ENCODE results near the gene HSPB7. TPM values are rescaled to one million over a fixed set of nuclear protein-coding genes. Genes with fewer than 3 reads are reported as not detected.

The HSPB7 gene
- total RNA-seq, 1 experiment from 2014 or later, result not detected

DNA sequence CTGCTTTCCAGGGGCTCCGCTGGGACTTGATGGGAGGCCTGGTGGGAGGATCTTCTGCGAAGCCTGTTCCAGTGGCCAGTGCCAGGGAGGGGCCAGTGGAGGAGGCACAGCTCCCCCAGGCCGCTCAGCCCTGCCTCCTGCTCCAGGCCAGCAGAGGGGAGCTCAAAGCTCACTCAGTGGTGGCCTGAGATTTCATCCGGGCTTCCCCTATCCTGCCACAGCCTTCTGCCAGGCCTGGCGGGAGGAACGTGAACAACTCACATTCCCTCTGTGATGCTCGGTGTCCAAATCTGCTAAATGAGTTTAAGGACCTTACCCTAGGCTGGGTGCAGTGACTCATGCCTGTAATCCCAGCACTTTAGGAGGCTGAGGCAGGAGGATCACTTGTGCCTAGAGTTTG is 29.0 kb upstream of the HSPB7 start:
- Histone ChIP-seq H3T11ph (ENCODE audit: low read length) (no peak overlapping the region), H3K4me2 (ENCODE audit: insufficient read depth, insufficient read length, low read length) (no peak overlapping the region), H4K91ac (ENCODE audit: insufficient read length, low read depth, low read length) (no peak overlapping the region), H2BK20ac (ENCODE audit: low read depth, low read length, poor library complexity, severe bottlenecking) (no peak overlapping the region), H2BK5ac (ENCODE audit: insufficient read length, low read length) (no peak overlapping the region), H2BK12ac (ENCODE audit: insufficient read length, low read depth, low read length) (no peak overlapping the region), H4K5ac (ENCODE audit: insufficient read length, low read depth, low read length) (no peak overlapping the region), H3K79me1 (ENCODE audit: insufficient read depth, low read depth, low read length, poor library complexity, severe bottlenecking) (no peaks in the 10 kb centered on the region), H4K8ac (replicated peaks; ENCODE audit: insufficient read length, low read depth, low read length) (no peak overlapping the region), H3K79me2 (ENCODE audit: insufficient read depth, low read length) (no peaks in the 10 kb centered on the region), H2AK5ac (ENCODE audit: insufficient read length, low read length) (no peak overlapping the region), H3K18ac (ENCODE audit: insufficient read length, low read depth, low read length) (no peak overlapping the region), H3K9me3 (ENCODE audit: control insufficient read depth, low read depth, low read length) (no peaks in the 10 kb centered on the region), H3K23me2 (ENCODE audit: insufficient read length, low read depth, low read length, poor library complexity, severe bottlenecking) (no peaks in the 10 kb centered on the region), H3K14ac (ENCODE audit: insufficient read depth, low read length) (no peak overlapping the region), H2AFZ (ENCODE audit: low read length) (no peak overlapping the region), H3K9ac (ENCODE audit: extremely low read depth, insufficient read length, low read length) (no peak overlapping the region), H3K27me3 (ENCODE audit: insufficient read depth, low read length) (no peaks in the 10 kb centered on the region), H3K4ac (ENCODE audit: low read depth, low read length) (no peak overlapping the region), H2BK15ac (ENCODE audit: low read depth, low read length) (no peak overlapping the region), H3K23ac (ENCODE audit: insufficient read length, low read depth, low read length) (no peak overlapping the region), H3K56ac (ENCODE audit: insufficient read length, low read depth, low read length) (no peak overlapping the region), H2BK120ac (ENCODE audit: low read depth, low read length, poor library complexity, severe bottlenecking) (no peak overlapping the region), H3K27ac (ENCODE audit: insufficient read length, low read depth, low read length) (no peak overlapping the region), H3K4me1 (ENCODE audit: insufficient read depth, low read length) (no peaks in the 10 kb centered on the region; the same call in 1 of the 2 replicates), H4K20me1 (ENCODE audit: control insufficient read depth, insufficient read depth, insufficient read length) (no peaks in the 10 kb centered on the region)
- DNase-seq, result no peak
- Mint-ChIP-seq H3K36me3 (ENCODE audit: insufficient read depth in 1 of 3, low read depth in 3 of 3) (no peaks in the 10 kb centered on the region), H3K4me3 (no peak overlapping the region; a peak in 1 of 5 replicates), H3K4me1 (peaks cover 10 to 26% of the 10 kb centered on the region in 2 experiments), H3K27ac (no peak overlapping the region; a peak in 1 of 7 replicates), H3K27me3 (ENCODE audit: low read depth) (peaks cover 26% of the 10 kb centered on the region), H3K9me3 (no peaks in the 10 kb centered on the region)
- TF ChIP-seq, protein P1, sequence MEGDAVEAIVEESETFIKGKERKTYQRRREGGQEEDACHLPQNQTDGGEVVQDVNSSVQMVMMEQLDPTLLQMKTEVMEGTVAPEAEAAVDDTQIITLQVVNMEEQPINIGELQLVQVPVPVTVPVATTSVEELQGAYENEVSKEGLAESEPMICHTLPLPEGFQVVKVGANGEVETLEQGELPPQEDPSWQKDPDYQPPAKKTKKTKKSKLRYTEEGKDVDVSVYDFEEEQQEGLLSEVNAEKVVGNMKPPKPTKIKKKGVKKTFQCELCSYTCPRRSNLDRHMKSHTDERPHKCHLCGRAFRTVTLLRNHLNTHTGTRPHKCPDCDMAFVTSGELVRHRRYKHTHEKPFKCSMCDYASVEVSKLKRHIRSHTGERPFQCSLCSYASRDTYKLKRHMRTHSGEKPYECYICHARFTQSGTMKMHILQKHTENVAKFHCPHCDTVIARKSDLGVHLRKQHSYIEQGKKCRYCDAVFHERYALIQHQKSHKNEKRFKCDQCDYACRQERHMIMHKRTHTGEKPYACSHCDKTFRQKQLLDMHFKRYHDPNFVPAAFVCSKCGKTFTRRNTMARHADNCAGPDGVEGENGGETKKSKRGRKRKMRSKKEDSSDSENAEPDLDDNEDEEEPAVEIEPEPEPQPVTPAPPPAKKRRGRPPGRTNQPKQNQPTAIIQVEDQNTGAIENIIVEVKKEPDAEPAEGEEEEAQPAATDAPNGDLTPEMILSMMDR (conservative IDR thresholded peaks at IDR 0.05), result no peak
- no CpG with 5 or more reads among the region's 7 CpGs for WGBS (ENCODE audit: extremely low coverage, insufficient read length, low lambda C conversion rate)
